A549 (cell line): ENCODE data around the gene COL26A1. TPM values are rescaled to one million over a fixed set of nuclear protein-coding genes. Genes with fewer than 3 reads are reported as not detected.

Source experiments
- ATAC-seq, 2 experiments: fragments of 200-7000 bp in 1 of 2; fragments of >200 bp in 1 of 2; cut with Nextera tagmentation in 1 of 2; cut with Tn5 transposase in 1 of 2; 3 replicates each; pipeline versions ENCODE4 v1.8.0 to v1.9.1; 2018 to 2020; ENCODE audit warnings: mild to moderate bottlenecking in 1 of 2, moderate library complexity in 1 of 2
- CTCF ChIA-PET: fragments of 300-600 bp; sonication (Branson Sonifier 250); formaldehyde crosslinking; extraction: SDS; loops from one replicate; lab custom pipeline; 2021; ENCODE audit warnings: antibody characterized with exemption, inconsistent platforms; lab: Yijun Ruan, JAX
- POLR2A ChIA-PET: fragments of 350-600 bp; formaldehyde crosslinking; extraction: SDS; loops from one replicate; lab custom pipeline; 2021; ENCODE audit warnings: antibody characterized with exemption, inconsistent platforms; lab: Yijun Ruan, JAX
- DNase-seq, 2 experiments: peaks; one replicate each; pipeline versions ENCODE4 v3.0.0 to v3.0.0-alpha.2; 2011 to 2016; ENCODE audit warnings: low read depth in 1 of 2, low spot score in 1 of 2
- FAIRE-seq: peaks from 2 replicates; lab custom pipeline; 2011; peaks lifted over from hg19 to GRCh38; lab: Jason Lieb, UNC
- H3K27ac ChIP-seq, 2 experiments: fragments of >200 bp; sonication (Bioruptor Twin); formaldehyde crosslinking; 3 replicates each; pipeline ENCODE4 v1.5.1; 2016 to 2017
- H3K4me1 ChIP-seq: fragments of >200 bp; sonication (Bioruptor Twin); formaldehyde crosslinking; 3 replicates; pipeline ENCODE4 v1.6.1; 2016
- H3K4me2 ChIP-seq: fragments of >200 bp; sonication (Bioruptor Twin); formaldehyde crosslinking; 3 replicates; pipeline ENCODE4 v1.6.1; 2016
- H3K4me3 ChIP-seq: fragments of >200 bp; sonication (Bioruptor Twin); formaldehyde crosslinking; 3 replicates; pipeline ENCODE4 v1.5.1; 2016
- H3K9me3 ChIP-seq: fragments of >200 bp; sonication (Bioruptor Twin); formaldehyde crosslinking; 3 replicates; pipeline ENCODE4 v1.6.1; 2016
- ATOH8 ChIP-seq: fragments of 250-450 bp; sonication (Bioruptor Pico); IDR thresholded peaks from 2 replicates; pipeline ENCODE4 v1.5.0; 2020; ENCODE audit warnings: low read depth, mild to moderate bottlenecking, moderate library complexity
- BHLHE40 ChIP-seq: IDR thresholded peaks from 2 replicates; pipeline ENCODE4 v1.6.1; 2012; ENCODE audit warnings: low read depth, low read length, inconsistent platforms
- CBX2 ChIP-seq: fragments of 200-600 bp; sonication (generic); IDR thresholded peaks from 2 replicates; pipeline ENCODE4 v1.6.1; 2016; ENCODE audit warnings: low read depth, mild to moderate bottlenecking, borderline replicate concordance
- CHD4 ChIP-seq: fragments of 200-600 bp; sonication (generic); IDR thresholded peaks from 2 replicates; pipeline ENCODE4 v1.6.1; 2016; ENCODE audit warnings: antibody characterized with exemption, mild to moderate bottlenecking, borderline replicate concordance
- CTCF ChIP-seq: fragments of >200 bp; sonication (Bioruptor Twin); formaldehyde crosslinking; IDR thresholded peaks from 3 replicates; pipeline ENCODE4 v1.5.1; 2016
- EHMT2 ChIP-seq: fragments of 200-600 bp; sonication (generic); IDR thresholded peaks from 2 replicates; pipeline ENCODE4 v1.6.1; 2016; ENCODE audit warnings: antibody characterized with exemption, low read depth, mild to moderate bottlenecking, moderate library complexity
- EP300 ChIP-seq, 2 experiments: fragments of >200 bp; sonication (Bioruptor Twin); formaldehyde crosslinking; IDR thresholded peaks; 2 replicates in 1 of 2; 3 replicates in 1 of 2; pipeline ENCODE4 v1.6.1; 2016 to 2017
- GATA3 ChIP-seq: IDR thresholded peaks from 2 replicates; pipeline ENCODE4 v1.6.1; 2012; ENCODE audit warnings: borderline replicate concordance
- HDAC2 ChIP-seq: fragments of 200-600 bp; sonication (generic); IDR thresholded peaks from 2 replicates; pipeline ENCODE4 v1.6.1; 2016
- HES2 ChIP-seq: fragments of >200 bp; sonication (Bioruptor Twin); formaldehyde crosslinking; IDR thresholded peaks from 2 replicates; pipeline ENCODE4 v1.6.1; 2016
- HOXB5 ChIP-seq: fragments of 250-450 bp; sonication (Bioruptor Pico); IDR thresholded peaks from 2 replicates; pipeline ENCODE4 v1.5.0; 2020; ENCODE audit warnings: mild to moderate bottlenecking, moderate library complexity
- JUN ChIP-seq, 2 experiments: fragments of >200 bp; sonication (Bioruptor Twin); formaldehyde crosslinking; IDR thresholded peaks; 2 replicates in 1 of 2; 3 replicates in 1 of 2; pipeline ENCODE4 v1.6.1; 2016 to 2017
- JUNB ChIP-seq: fragments of >200 bp; sonication (Bioruptor Twin); formaldehyde crosslinking; IDR thresholded peaks from 2 replicates; pipeline ENCODE4 v1.6.1; 2016
- KDM5A ChIP-seq: fragments of 200-600 bp; sonication (generic); IDR thresholded peaks from 2 replicates; pipeline ENCODE4 v1.6.1; 2016; ENCODE audit warnings: antibody characterized with exemption, mild to moderate bottlenecking
- MAX ChIP-seq: IDR thresholded peaks from 2 replicates; pipeline ENCODE4 v1.6.1; 2012
- NPAS2 ChIP-seq: fragments of 250-450 bp; sonication (Bioruptor Pico); IDR thresholded peaks from 2 replicates; pipeline ENCODE4 v1.8.0; 2022; ENCODE audit warnings: mild to moderate bottlenecking, moderate library complexity, borderline replicate concordance
- RAD21 ChIP-seq, 2 experiments: fragments of >200 bp in 1 of 2; sonication (Bioruptor Twin) in 1 of 2; formaldehyde crosslinking in 1 of 2; IDR thresholded peaks in 1 of 2; conservative IDR thresholded peaks in 1 of 2; 2 replicates in 1 of 2; 3 replicates in 1 of 2; pipeline ENCODE4 v1.6.1; 2012 to 2018; ENCODE audit warnings: inconsistent platforms in 1 of 2
- RARB ChIP-seq: fragments of 250-450 bp; sonication (Bioruptor Pico); IDR thresholded peaks from 2 replicates; pipeline ENCODE4 v1.8.0; 2021; ENCODE audit warnings: mild to moderate bottlenecking, moderate library complexity
- RCOR1 ChIP-seq: fragments of 150-350 bp; IDR thresholded peaks from 2 replicates; pipeline ENCODE4 v1.6.1; 2014; ENCODE audit warnings: antibody characterized with exemption, low read length, low read depth
- RNF2 ChIP-seq: fragments of 200-600 bp; sonication (generic); IDR thresholded peaks from 2 replicates; pipeline ENCODE4 v1.6.1; 2016; ENCODE audit warnings: low read depth, mild to moderate bottlenecking, antibody characterized with exemption, moderate library complexity, borderline replicate concordance
- SMC3 ChIP-seq: fragments of >200 bp; sonication (Bioruptor Twin); formaldehyde crosslinking; IDR thresholded peaks from 3 replicates; pipeline ENCODE4 v1.6.1; 2018; ENCODE audit warnings: inconsistent platforms
- ZC3H11A ChIP-seq: fragments of 450-650 bp; IDR thresholded peaks from 2 replicates; pipeline ENCODE4 v1.6.1; 2014; ENCODE audit warnings: antibody characterized with exemption, mild to moderate bottlenecking
- ZFP36 ChIP-seq: fragments of 450-650 bp; IDR thresholded peaks from 2 replicates; pipeline ENCODE4 v1.6.1; 2014; ENCODE audit warnings: borderline replicate concordance; ENCODE audit not compliant: partially characterized antibody
- ZNF302 ChIP-seq: fragments of 250-450 bp; sonication (Bioruptor Pico); IDR thresholded peaks from 2 replicates; pipeline ENCODE4 v1.9.0; 2021; ENCODE audit warnings: inconsistent platforms, mild to moderate bottlenecking, moderate library complexity
- WGBS: methylation state at CpG from one replicate; pipeline ENCODE4 v1.1.6; 2017; ENCODE audit errors: missing lambda C conversion rate; 5-methylcytosine and 5-hydroxymethylcytosine counted together
- polyA plus RNA-seq, 4 experiments: library from polyadenylated mRNA; depleted of rRNA in 3 of 4; stranded (reverse); fragments of >200 nt; fragmentation: RNase III in 1 of 4; extraction: RNeasy Plus Mini Kit Qiagen cat#74134 plus additional on column Dnase treatment in 1 of 4; gene quantifications; 2 replicates in 3 of 4; 3 replicates in 1 of 4; pipeline ENCODE4 v1.2.3, GENCODE V29; 2011 to 2017
- TF ChIP-seq, protein P1 (sequence below): IDR thresholded peaks from 2 replicates; pipeline ENCODE4 v1.6.1; 2012; ENCODE audit warnings: low read depth, borderline replicate concordance
- TF ChIP-seq, protein P2 (sequence below): fragments of 200-600 bp; sonication (generic); IDR thresholded peaks from 2 replicates; pipeline ENCODE4 v1.6.1; 2016; ENCODE audit warnings: antibody characterized with exemption, mild to moderate bottlenecking, moderate library complexity

Gene COL26A1
- polyA plus RNA-seq, 2 of the 4 experiments (the other 2 are of a cell fraction) = 0.52 to 1.4 TPM

- FAIRE-seq = no peak
- ATAC-seq = no peak
- H3K27ac ChIP-seq = peak overlapping the region; percentile 75 to 85
Observed at GRCh38 chr7:101363196-101363733, 590 bp downstream of the COL26A1 start.

GRCh38 chr7:101363734-101364374 is 1.2 kb downstream of the COL26A1 start:
- DNase-seq (peak; percentile 70 to 84), FAIRE-seq (no peak), ATAC-seq (peak; percentile 87 to 96)
- TF ChIP-seq JUNB (no peak), RNF2 (peak; percentile 72; the same call in 1 of the 2 replicates), MAX (peak; percentile 45), CTCF (peak; percentile 94), SMC3 (peak; percentile 92), HDAC2 (0 out of 2 replicates have a peak, but pooled peaks have one; percentile 65), HES2 (no peak), RAD21 (conservative IDR thresholded peaks at IDR 0.05 in 1 of 2, IDR thresholded peaks at IDR 0.05 in 1 of 2) (peak; percentile 70 to 81)
- TF ChIP-seq, protein P1, sequence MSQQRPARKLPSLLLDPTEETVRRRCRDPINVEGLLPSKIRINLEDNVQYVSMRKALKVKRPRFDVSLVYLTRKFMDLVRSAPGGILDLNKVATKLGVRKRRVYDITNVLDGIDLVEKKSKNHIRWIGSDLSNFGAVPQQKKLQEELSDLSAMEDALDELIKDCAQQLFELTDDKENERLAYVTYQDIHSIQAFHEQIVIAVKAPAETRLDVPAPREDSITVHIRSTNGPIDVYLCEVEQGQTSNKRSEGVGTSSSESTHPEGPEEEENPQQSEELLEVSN = peak; percentile 29; the same call in 1 of the 2 replicates
- H3K27ac ChIP-seq = peak overlapping the region; percentile 75 to 85
- ChIA-PET POLR2A (interaction anchor here (1.2 kb wide), 1 partner anchor 76 kb away, joined by 3 read pairs; no protein-coding TSS in a partner anchor), CTCF (interaction anchor here (0.6 to 5.7 kb wide), 53 partner anchors 9 to 946 kb away, joined by 3 to 38 read pairs (median 4); partner anchors contain the start of gene IFT22)
- no peaks in the 10 kb centered on the region for H3K4me1 ChIP-seq
- H3K4me2 ChIP-seq = peak overlapping the region; percentile 94
- no peaks in the 10 kb centered on the region for H3K9me3 ChIP-seq
- 11% methylated on average over 13 of the region's 52 CpGs for WGBS
- H3K4me3 ChIP-seq = peak overlapping the region; percentile 53

More at GRCh38 chr7:101363196-101363733, 590 bp downstream of the COL26A1 start:
- ChIA-PET CTCF (interaction anchor here (0.8 to 5.7 kb wide), 10 partner anchors 9 to 144 kb away, joined by 3 to 38 read pairs (median 10); partner anchors contain the start of gene IFT22), POLR2A (interaction anchor here (0.7 to 1.0 kb wide), 4 partner anchors 10 to 42 kb away, joined by 3 to 6 read pairs (median 4); partner anchors contain the start of gene IFT22)
- Histone ChIP-seq H3K4me2 (peak overlapping the region; percentile 94), H3K9me3 (no peaks in the 10 kb centered on the region), H3K4me1 (no peaks in the 10 kb centered on the region), H3K4me3 (peak overlapping the region; percentile 53)
- no peak for DNase-seq
- WGBS = 0% methylated on average over 1 of the region's 46 CpGs
- TF ChIP-seq NPAS2 (CRISPR knock-in tag) = no peak
- no peak for TF ChIP-seq ZFP36
- no peak for TF ChIP-seq CHD4
- no peak for TF ChIP-seq BHLHE40
- TF ChIP-seq RNF2 = no peak

DNA sequence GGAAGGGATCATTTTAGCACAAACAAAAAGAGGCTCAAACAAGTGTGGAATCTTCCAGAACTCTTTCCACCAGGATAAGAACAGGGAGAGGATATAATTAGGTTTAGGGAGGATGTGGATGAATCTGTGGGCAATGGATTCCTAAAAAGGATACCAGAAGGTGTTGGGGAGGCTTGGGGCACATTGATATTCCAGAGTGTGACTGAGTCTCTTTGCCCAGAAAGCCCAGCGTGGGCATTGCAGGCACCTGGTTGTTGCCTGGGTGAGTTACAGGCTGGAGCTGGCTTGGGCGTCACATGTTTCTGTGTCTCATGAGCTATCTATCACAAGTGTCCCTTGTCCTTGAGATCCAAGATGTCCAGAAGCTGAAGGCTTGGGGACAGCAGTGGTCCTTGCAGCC is 3.3 kb downstream of the COL26A1 start:
- Histone ChIP-seq H3K4me3 (no peak overlapping the region), H3K9me3 (no peaks in the 10 kb centered on the region), H3K27ac (no peak overlapping the region), H3K4me2 (no peak overlapping the region), H3K4me1 (no peaks in the 10 kb centered on the region)
- DNase-seq = no peak
- no peak for FAIRE-seq
- no peak for ATAC-seq
- CTCF ChIA-PET = interaction anchor here (2.4 to 3.0 kb wide), 3 partner anchors 46 to 142 kb away, joined by 9 to 27 read pairs (median 26); no protein-coding TSS in a partner anchor
- POLR2A ChIA-PET = no interaction called here
- 83% methylated on average over 2 of the region's 2 CpGs for WGBS
- no peak for TF ChIP-seq EHMT2
- no peak for TF ChIP-seq SMC3
- no peak for TF ChIP-seq JUN (IDR thresholded peaks at IDR 0.05)
- no peak for TF ChIP-seq ZNF302 (CRISPR knock-in tag)
- TF ChIP-seq ZC3H11A = no peak
- no peak for TF ChIP-seq EP300 (IDR thresholded peaks at IDR 0.05)
- no peak for TF ChIP-seq ATOH8
- no peak for TF ChIP-seq GATA3
- TF ChIP-seq, protein P2, sequence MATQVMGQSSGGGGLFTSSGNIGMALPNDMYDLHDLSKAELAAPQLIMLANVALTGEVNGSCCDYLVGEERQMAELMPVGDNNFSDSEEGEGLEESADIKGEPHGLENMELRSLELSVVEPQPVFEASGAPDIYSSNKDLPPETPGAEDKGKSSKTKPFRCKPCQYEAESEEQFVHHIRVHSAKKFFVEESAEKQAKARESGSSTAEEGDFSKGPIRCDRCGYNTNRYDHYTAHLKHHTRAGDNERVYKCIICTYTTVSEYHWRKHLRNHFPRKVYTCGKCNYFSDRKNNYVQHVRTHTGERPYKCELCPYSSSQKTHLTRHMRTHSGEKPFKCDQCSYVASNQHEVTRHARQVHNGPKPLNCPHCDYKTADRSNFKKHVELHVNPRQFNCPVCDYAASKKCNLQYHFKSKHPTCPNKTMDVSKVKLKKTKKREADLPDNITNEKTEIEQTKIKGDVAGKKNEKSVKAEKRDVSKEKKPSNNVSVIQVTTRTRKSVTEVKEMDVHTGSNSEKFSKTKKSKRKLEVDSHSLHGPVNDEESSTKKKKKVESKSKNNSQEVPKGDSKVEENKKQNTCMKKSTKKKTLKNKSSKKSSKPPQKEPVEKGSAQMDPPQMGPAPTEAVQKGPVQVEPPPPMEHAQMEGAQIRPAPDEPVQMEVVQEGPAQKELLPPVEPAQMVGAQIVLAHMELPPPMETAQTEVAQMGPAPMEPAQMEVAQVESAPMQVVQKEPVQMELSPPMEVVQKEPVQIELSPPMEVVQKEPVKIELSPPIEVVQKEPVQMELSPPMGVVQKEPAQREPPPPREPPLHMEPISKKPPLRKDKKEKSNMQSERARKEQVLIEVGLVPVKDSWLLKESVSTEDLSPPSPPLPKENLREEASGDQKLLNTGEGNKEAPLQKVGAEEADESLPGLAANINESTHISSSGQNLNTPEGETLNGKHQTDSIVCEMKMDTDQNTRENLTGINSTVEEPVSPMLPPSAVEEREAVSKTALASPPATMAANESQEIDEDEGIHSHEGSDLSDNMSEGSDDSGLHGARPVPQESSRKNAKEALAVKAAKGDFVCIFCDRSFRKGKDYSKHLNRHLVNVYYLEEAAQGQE = no peak
- TF ChIP-seq KDM5A = no peak
- no peak for TF ChIP-seq CBX2
- TF ChIP-seq RCOR1 = no peak
- no peak for TF ChIP-seq HOXB5 (CRISPR knock-in tag)
- no peak for TF ChIP-seq RARB (CRISPR knock-in tag)
